LNCaP clone FGC (cell line): ENCODE data around the gene KCTD11.
"Not testable (repeated sequence)": the region's sequence is repeated elsewhere in the genome, so short reads cannot be mapped to it uniquely, and the experiment has no call there.

Experiments used
- DNase-seq: peaks from one replicate; pipeline ENCODE4 v3.0.0-alpha.2; 2011; ENCODE audit warnings: low read depth
- H3K4me3 ChIP-seq: 2 replicates; pipeline ENCODE4 v1.5.1; 2011; ENCODE audit warnings: mild to moderate bottlenecking, low read depth, low read length, control low read depth
- CTCF ChIP-seq: IDR thresholded peaks from 2 replicates; pipeline ENCODE4 v1.5.1; 2012; ENCODE audit warnings: mild to moderate bottlenecking; ENCODE audit not compliant: control insufficient read depth, insufficient read depth; ENCODE audit errors: extremely low read depth

The KCTD11 gene

DNA sequence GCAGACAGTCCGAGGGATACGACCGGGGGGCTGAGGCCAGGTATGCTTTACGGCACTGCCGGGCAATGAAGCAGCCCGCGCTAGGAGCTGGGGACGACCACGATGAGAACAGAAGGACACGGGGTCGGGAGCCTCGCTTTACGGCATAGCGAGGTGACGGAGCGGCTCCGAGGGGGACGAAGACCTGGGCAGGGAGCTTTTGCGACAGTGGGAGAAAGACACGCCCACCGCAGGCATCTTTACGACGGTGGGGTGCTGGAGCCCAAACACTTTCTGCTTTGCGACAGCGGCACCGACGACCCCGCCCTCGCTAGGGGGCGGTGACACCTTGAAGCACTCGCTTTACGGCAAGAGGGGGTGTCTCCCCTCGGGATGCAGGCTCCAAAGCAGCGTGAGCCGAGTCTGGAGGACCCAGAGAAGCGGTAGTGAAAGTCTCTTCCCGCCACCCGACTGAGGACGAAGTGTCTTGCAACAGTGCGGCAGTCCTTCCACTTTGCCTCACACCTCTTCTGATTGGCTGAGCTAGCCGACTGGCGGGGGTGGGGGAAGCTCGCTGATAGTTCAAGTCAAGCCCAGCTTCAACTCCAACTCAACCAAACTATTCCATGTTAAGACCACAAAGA is 22.5 kb upstream of the KCTD11 start:
- peak; percentile 97 for DNase-seq
- peak overlapping the region; percentile 82 for H3K4me3 ChIP-seq
- TF ChIP-seq CTCF = no peak

DNA sequence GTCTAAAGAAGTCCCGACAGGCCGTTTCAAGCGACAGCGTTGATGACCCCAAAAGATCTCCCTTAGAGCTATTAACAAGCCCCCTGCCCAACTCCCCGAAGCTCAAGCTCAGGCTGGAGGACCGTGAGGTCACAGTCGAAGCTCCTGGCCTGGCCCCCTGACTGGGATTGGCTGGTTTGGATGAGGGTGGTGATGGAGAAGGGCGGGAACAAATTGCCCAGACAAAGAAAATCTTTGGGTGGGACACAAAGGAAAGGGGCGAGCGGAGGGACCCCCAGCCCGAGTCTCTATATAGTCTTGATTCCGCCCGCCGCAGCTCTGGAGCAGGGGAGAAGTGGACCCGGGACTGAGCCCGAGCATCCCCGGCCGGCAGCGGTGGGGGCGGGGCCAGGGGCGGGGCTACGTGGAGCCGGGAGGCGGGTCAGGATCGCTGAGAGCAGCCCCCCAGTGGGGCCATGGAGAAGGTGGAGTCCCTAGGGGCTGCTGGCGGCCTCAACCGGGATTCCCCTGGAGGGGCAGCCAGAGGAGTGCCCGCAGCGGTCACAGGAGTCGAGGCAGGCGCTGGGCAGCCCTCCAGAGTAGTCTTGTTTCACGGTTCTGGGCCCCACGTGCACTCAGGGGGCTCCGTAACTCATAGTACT is 21.8 kb upstream of the KCTD11 start:
- DNase-seq = no peak
- H3K4me3 ChIP-seq = peak overlapping the region; percentile 82
- TF ChIP-seq CTCF = no peak

DNA sequence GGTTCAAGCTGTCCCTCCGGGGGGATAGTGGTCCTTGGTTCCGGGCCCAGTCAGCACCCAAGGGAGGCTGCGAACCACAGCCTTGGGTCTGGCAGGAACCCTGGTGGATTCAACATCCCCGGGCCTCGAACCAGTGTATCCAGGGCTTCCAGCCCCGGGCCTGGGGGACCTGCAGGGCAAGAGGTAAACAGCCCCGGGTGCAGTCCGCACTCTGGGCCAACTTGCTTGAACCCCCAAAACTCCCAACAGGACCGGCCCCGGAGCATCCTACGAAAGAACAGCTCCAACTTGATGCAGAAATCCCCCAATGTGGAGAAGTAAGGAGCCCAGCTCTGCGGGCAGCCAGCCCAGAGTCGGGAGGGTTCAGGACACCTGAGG is 21.3 kb upstream of the KCTD11 start:
- peak overlapping the region; percentile 82 for H3K4me3 ChIP-seq
- DNase-seq = no peak
- TF ChIP-seq CTCF = no peak

DNA sequence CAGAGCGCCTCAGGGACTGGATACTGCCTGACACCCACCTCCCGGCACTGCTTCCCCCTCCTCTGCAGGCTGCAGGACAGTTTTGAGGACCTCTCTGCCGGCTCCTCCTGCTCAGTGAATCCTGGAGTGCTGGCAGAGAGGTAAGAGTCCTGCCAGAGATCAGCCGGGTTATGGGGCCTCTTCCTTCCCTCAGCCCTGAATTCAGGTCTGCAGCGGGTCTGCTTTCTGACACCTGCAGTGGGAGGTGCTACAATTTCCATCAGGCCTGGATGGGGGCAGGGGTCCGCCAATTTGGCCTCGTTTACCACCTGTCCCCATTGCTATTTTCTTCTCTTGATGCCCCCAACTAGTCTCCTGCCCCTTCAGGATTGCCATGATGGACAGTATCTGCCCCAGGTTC is 19.9 kb upstream of the KCTD11 start:
- no peak for DNase-seq
- H3K4me3 ChIP-seq = no peak overlapping the region
- TF ChIP-seq CTCF = no peak

GRCh38 chr17:7332600-7333069 is 19.3 kb upstream of the KCTD11 start:
- not testable (repeated sequence) for H3K4me3 ChIP-seq, DNase-seq

- H3K4me3 ChIP-seq = no peak overlapping the region
- no peak for DNase-seq
- no peak for TF ChIP-seq CTCF
These were observed 16.9 kb upstream of the KCTD11 start for GRCh38 chr17:7334938-7335538.

- not testable (repeated sequence) for DNase-seq, H3K4me3 ChIP-seq
These were observed 16.2 kb upstream of the KCTD11 start for GRCh38 chr17:7335765-7336164.
